Central memory CD4-positive, alpha-beta T cell (primary cell): Measurements from ENCODE around the gene RASGEF1B.
"Not testable (repeated sequence)": the region's sequence is repeated elsewhere in the genome, so short reads cannot be mapped to it uniquely, and the experiment has no call there.

Experiments
- DNase-seq: peaks from one replicate; pipeline ENCODE4 v3.0.0; 2022

Gene RASGEF1B

GRCh38 chr4:81428002-81428401, 43.7 kb downstream of the RASGEF1B start:
- no peak for DNase-seq

- DNase-seq = no peak
Measured at GRCh38 chr4:81427344-81427821, 44.3 kb downstream of the RASGEF1B start.

- DNase-seq = no peak
Measured at GRCh38 chr4:81426770-81427289, 44.9 kb downstream of the RASGEF1B start.

GRCh38 chr4:81424816-81425755, 46.6 kb downstream of the RASGEF1B start:
- DNase-seq = no peak

GRCh38 chr4:81424336-81424735, 47.4 kb downstream of the RASGEF1B start:
- DNase-seq = no peak

- no peak for DNase-seq
Measured at GRCh38 chr4:81422595-81422994, 49.1 kb downstream of the RASGEF1B start.

GRCh38 chr4:81421346-81422218, 50.1 kb downstream of the RASGEF1B start:
- no peak for DNase-seq

GRCh38 chr4:81418572-81418971, 53.1 kb downstream of the RASGEF1B start:
- DNase-seq = no peak

GRCh38 chr4:81412946-81413495, 58.7 kb downstream of the RASGEF1B start:
- DNase-seq = no peak

- DNase-seq = no peak
Measured at GRCh38 chr4:81410680-81411079, 61.0 kb downstream of the RASGEF1B start.

GRCh38 chr4:81409836-81410235, 61.9 kb downstream of the RASGEF1B start:
- DNase-seq = no peak

GRCh38 chr4:81408341-81408740, 63.4 kb downstream of the RASGEF1B start:
- DNase-seq = no peak

GRCh38 chr4:81407726-81408125, 64.0 kb downstream of the RASGEF1B start:
- DNase-seq = no peak

- DNase-seq = not testable (repeated sequence)
Measured at GRCh38 chr4:81406481-81406880, 65.2 kb downstream of the RASGEF1B start.

- DNase-seq = peak; percentile 63
Measured at GRCh38 chr4:81405900-81406401, 65.8 kb downstream of the RASGEF1B start.

- DNase-seq = no peak
Measured at GRCh38 chr4:81404741-81405140, 67.0 kb downstream of the RASGEF1B start.

- no peak for DNase-seq
Measured at GRCh38 chr4:81404294-81404693, 67.4 kb downstream of the RASGEF1B start.

- no peak for DNase-seq
Measured at GRCh38 chr4:81399306-81400086, 72.2 kb downstream of the RASGEF1B start.

- DNase-seq = no peak
Measured at GRCh38 chr4:81398379-81398778, 73.3 kb downstream of the RASGEF1B start.

- no peak for DNase-seq
Measured at GRCh38 chr4:81397635-81398034, 74.1 kb downstream of the RASGEF1B start.

- DNase-seq = no peak
Measured at GRCh38 chr4:81395239-81395638, 76.5 kb downstream of the RASGEF1B start.

GRCh38 chr4:81392164-81392563, 79.5 kb downstream of the RASGEF1B start:
- DNase-seq = peak; percentile 17
